HEK293T (cell line): ENCODE data around the gene UBTD1.
"Not testable (repeated sequence)": the region's sequence is repeated elsewhere in the genome, so short reads cannot be mapped to it uniquely, and the experiment has no call there.

Experiments
- CTCF ChIA-PET: fragments of 350-600 bp; formaldehyde crosslinking; extraction: SDS; loops from one replicate; lab custom pipeline; 2021; ENCODE audit warnings: antibody characterized with exemption, inconsistent platforms; lab: Yijun Ruan, JAX
- POLR2A ChIA-PET: fragments of 350-600 bp; formaldehyde crosslinking; extraction: SDS; loops from one replicate; lab custom pipeline; 2020; ENCODE audit warnings: antibody characterized with exemption, inconsistent platforms; lab: Yijun Ruan, JAX
- DNase-seq: peaks from one replicate; pipeline ENCODE4 v3.0.0; 2012; ENCODE audit warnings: mixed read lengths; ENCODE audit errors: extremely low spot score
- ARNT ChIP-seq: fragments of 450-650 bp; IDR thresholded peaks from 2 replicates; pipeline ENCODE4 v1.6.1; 2017; ENCODE audit warnings: mild to moderate bottlenecking
- BHLHE40 ChIP-seq: fragments of 450-650 bp; IDR thresholded peaks from 2 replicates; pipeline ENCODE4 v1.6.1; 2016; ENCODE audit warnings: mild to moderate bottlenecking, moderate library complexity, borderline replicate concordance
- CTBP1 ChIP-seq: fragments of 450-650 bp; IDR thresholded peaks from 2 replicates; pipeline ENCODE4 v1.6.1; 2016; ENCODE audit warnings: borderline replicate concordance
- ELF4 ChIP-seq: fragments of 450-650 bp; IDR thresholded peaks from 2 replicates; pipeline ENCODE4 v1.6.1; 2017; ENCODE audit warnings: antibody characterized with exemption
- FOXA1 ChIP-seq: fragments of 450-650 bp; IDR thresholded peaks from 2 replicates; pipeline ENCODE4 v1.6.1; 2016; ENCODE audit warnings: mild to moderate bottlenecking
- FOXK2 ChIP-seq: fragments of 450-650 bp; IDR thresholded peaks from 2 replicates; pipeline ENCODE4 v1.6.1; 2016; ENCODE audit warnings: mild to moderate bottlenecking
- HDGF ChIP-seq: fragments of 450-650 bp; IDR thresholded peaks from 2 replicates; pipeline ENCODE4 v1.6.1; 2017; ENCODE audit warnings: antibody characterized with exemption, borderline replicate concordance
- L3MBTL2 ChIP-seq: fragments of 450-650 bp; conservative IDR thresholded peaks from 2 replicates; pipeline ENCODE4 v1.6.1; 2016; ENCODE audit warnings: mild to moderate bottlenecking
- LEF1 ChIP-seq: fragments of 450-650 bp; IDR thresholded peaks from 2 replicates; pipeline ENCODE4 v1.6.1; 2017; ENCODE audit warnings: mild to moderate bottlenecking, borderline replicate concordance
- NFRKB ChIP-seq: fragments of 450-650 bp; IDR thresholded peaks from 2 replicates; pipeline ENCODE4 v1.6.1; 2016; ENCODE audit warnings: mild to moderate bottlenecking, moderate library complexity
- PKNOX1 ChIP-seq: fragments of 450-650 bp; IDR thresholded peaks from 2 replicates; pipeline ENCODE4 v1.6.1; 2016
- SP1 ChIP-seq: fragments of 450-650 bp; IDR thresholded peaks from 2 replicates; pipeline ENCODE4 v1.6.1; 2017
- SUZ12 ChIP-seq: fragments of 450-650 bp; IDR thresholded peaks from 2 replicates; pipeline ENCODE4 v1.6.1; 2016; ENCODE audit warnings: mild to moderate bottlenecking
- TARDBP ChIP-seq: fragments of 450-650 bp; IDR thresholded peaks from 2 replicates; pipeline ENCODE4 v1.6.1; 2016
- ZNF384 ChIP-seq: fragments of 450-650 bp; IDR thresholded peaks from 2 replicates; pipeline ENCODE4 v1.6.1; 2016

The UBTD1 gene

GRCh38 chr10:97522071-97522470 lies 23.3 kb downstream of the UBTD1 start:
- no peak for DNase-seq
- CTCF ChIA-PET: interaction anchor here (2.9 kb wide), 1 partner anchor 12 kb away, joined by 15 read pairs; no protein-coding TSS in a partner anchor
- TF ChIP-seq FOXA1 (no peak), HDGF (no peak), ZNF384 (no peak), TARDBP (no peak), CTBP1 (no peak), L3MBTL2 (no peak), SUZ12 (no peak)
- POLR2A ChIA-PET: interaction anchor here (1.1 to 1.4 kb wide), 3 partner anchors 10 to 25 kb away, joined by 3 to 6 read pairs (median 4); no protein-coding TSS in a partner anchor

DNA sequence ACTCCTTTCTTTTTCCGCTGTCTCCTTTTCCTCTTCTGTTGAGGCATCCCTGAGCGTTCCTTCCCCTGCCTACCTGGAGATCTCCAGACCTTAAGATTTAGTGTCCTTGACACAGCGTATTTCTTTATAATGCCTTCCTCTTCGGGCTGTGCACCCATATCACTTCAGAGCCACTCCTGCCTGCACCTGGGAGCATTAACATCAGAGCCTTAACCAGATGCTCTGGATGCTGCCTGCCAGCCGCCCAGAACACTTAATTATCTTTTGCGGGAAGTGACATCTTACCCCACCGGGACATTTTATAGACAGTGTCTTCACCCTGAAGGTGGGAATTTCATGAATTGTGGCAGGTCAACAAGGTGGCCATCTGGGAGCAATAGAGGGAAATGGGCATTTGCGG lies 24.2 kb downstream of the UBTD1 start:
- CTCF ChIA-PET: interaction anchor here (2.9 kb wide), 1 partner anchor 11 kb away, joined by 15 read pairs; no protein-coding TSS in a partner anchor
- no peak for TF ChIP-seq CTBP1
- TF ChIP-seq L3MBTL2: no peak
- no peak for TF ChIP-seq SP1
- no peak for TF ChIP-seq SUZ12
- no peak for TF ChIP-seq BHLHE40
- TF ChIP-seq NFRKB: no peak
- no peak for TF ChIP-seq TARDBP
- TF ChIP-seq ARNT: no peak
- no peak for TF ChIP-seq FOXK2
- no peak for TF ChIP-seq HDGF
- TF ChIP-seq FOXA1: no peak
- TF ChIP-seq PKNOX1: no peak
- no peak for TF ChIP-seq ZNF384
- TF ChIP-seq ELF4: no peak

DNA sequence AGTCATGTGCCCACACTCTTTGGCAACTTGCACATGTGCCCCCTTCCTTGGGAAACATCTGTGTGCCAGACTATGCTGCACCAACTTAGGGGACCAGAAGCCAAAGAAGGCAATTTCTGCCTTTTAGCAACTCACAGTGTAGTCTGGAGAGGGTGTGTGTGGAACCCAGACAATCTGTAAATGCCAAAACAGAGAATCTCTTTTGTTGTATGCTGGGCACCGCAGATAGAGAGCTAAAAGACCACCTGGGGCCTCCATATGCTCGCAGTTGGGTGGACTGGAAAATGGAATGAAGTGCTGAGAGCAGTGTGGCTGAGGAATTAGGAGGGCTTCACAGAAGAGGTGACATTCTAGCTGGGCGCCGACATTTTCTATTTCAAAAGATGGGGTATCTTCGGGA lies 26.4 kb downstream of the UBTD1 start:
- ChIA-PET CTCF (interaction anchor here (0.6 to 2.3 kb wide), 2 partner anchors 9 to 51 kb away, joined by 7 to 10 read pairs; no protein-coding TSS in a partner anchor), POLR2A (no interaction called here)
- TF ChIP-seq ZNF384 (no peak), ARNT (no peak), NFRKB (no peak), SUZ12 (no peak), BHLHE40 (no peak), ELF4 (no peak), PKNOX1 (no peak), TARDBP (no peak), FOXK2 (no peak)
- DNase-seq: no peak

More for the DNA sequence above, 24.2 kb downstream of the UBTD1 start:
- POLR2A ChIA-PET: interaction anchor here (1.1 kb wide), 1 partner anchor 16 kb away, joined by 3 read pairs; no protein-coding TSS in a partner anchor
- no peak for DNase-seq

- ChIA-PET CTCF (interaction anchor here (2.3 kb wide), 1 partner anchor 9 kb away, joined by 10 read pairs; no protein-coding TSS in a partner anchor), POLR2A (no interaction called here)
- DNase-seq: no peak
- no peak for TF ChIP-seq ARNT
- no peak for TF ChIP-seq LEF1
- TF ChIP-seq NFRKB: no peak
These were observed 27.0 kb downstream of the UBTD1 start for GRCh38 chr10:97525683-97526110.

GRCh38 chr10:97528876-97529275 lies 30.2 kb downstream of the UBTD1 start:
- POLR2A ChIA-PET, DNase-seq, CTCF ChIA-PET: not testable (repeated sequence)

DNA sequence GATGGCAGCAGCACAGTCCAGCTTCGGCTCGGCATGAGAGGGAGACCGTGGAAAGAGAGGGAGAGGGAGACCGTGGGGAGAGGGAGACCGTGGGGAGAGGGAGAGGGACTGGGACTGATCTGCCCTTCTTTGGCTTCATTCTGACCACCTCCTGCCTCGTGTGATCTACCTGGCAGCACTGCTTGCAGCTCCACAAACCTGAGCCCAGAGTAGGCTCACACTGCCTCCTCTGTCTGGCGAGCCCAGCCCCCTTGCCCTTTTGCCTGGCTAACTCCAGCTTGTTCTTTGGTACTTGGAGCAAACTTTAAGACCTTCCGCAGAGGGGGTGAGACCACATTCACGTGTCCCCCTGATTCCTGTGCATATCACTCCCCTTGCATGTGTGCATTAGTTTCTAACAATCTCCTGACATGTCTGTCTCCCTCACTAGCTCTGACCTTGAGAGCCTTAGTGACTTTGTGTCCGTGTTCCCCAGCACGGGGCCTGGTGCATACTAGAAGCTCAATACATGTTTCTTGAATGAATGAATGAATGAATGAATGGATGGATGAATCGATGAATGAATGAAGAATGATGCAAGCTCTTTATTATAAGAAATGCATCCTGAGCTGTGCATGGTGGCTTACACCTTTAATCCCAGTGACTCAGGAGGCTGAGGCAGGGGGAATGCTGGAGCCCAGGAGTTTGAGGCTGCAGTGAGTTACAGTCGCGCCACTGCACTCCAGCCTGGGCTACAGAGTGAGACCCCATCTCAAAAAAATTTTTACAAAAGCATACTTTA lies 31.2 kb downstream of the UBTD1 start:
- POLR2A ChIA-PET: no interaction called here
- CTCF ChIA-PET: no interaction called here
- TF ChIP-seq NFRKB (no peak), SP1 (no peak), ARNT (no peak), BHLHE40 (no peak), SUZ12 (no peak), ELF4 (no peak), L3MBTL2 (no peak), ZNF384 (no peak)
- DNase-seq: no peak

GRCh38 chr10:97531401-97531986 lies 32.8 kb downstream of the UBTD1 start:
- ChIA-PET POLR2A (no interaction called here), CTCF (no interaction called here)
- DNase-seq: no peak
- TF ChIP-seq LEF1: no peak
- TF ChIP-seq CTBP1: no peak
- no peak for TF ChIP-seq ZNF384
- TF ChIP-seq TARDBP: no peak
- no peak for TF ChIP-seq ELF4
- TF ChIP-seq L3MBTL2: no peak
- no peak for TF ChIP-seq BHLHE40
- no peak for TF ChIP-seq PKNOX1
- no peak for TF ChIP-seq NFRKB
- no peak for TF ChIP-seq ARNT
- no peak for TF ChIP-seq SUZ12
- no peak for TF ChIP-seq FOXA1
